GM21528 (cell line): ENCODE results near the gene MMP14.
A peak's percentile ranks its signal among the peaks of the same experiment; 100 is the strongest.

ENCODE experiments used
- ATAC-seq: cut with Tn5 transposase; IDR thresholded peaks from one replicate; pipeline ENCODE4 v1.9.1; 2021; ENCODE audit warnings: mild to moderate bottlenecking, moderate library complexity; ENCODE audit not compliant: unreplicated experiment, low FRiP score

Gene MMP14

DNA sequence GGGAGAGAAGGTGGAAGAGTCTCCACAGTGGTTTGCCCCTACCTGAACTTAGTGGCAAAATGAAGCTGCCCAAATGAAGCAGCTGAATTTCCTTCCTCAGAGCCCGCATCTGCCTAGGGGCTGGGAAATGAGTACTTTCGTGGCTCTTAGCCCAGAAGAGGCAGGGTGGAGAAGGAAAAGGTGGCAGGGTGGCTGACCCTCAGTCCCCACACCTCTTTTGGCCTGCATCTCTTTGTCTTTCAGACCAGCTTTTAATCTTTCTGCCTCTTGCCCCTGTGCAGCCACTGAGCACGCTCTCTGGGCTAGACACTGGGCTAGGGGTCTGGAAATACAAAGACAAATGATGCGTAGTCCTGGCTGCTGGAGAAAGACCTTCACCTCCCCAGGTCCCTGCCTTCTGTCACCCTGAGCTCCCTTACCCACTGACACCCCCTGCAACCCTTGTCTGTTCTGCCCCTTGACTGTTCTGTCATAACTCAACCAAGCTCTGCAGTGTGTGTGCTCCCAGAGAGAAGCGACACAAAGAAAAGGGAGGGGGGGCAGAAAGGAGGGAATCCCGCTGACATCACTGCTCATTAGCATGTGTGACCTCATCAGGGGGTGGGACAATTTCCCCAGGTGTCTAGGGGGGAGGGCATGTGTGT lies 46.3 kb downstream of the MMP14 start:
- ATAC-seq, result no peak

DNA sequence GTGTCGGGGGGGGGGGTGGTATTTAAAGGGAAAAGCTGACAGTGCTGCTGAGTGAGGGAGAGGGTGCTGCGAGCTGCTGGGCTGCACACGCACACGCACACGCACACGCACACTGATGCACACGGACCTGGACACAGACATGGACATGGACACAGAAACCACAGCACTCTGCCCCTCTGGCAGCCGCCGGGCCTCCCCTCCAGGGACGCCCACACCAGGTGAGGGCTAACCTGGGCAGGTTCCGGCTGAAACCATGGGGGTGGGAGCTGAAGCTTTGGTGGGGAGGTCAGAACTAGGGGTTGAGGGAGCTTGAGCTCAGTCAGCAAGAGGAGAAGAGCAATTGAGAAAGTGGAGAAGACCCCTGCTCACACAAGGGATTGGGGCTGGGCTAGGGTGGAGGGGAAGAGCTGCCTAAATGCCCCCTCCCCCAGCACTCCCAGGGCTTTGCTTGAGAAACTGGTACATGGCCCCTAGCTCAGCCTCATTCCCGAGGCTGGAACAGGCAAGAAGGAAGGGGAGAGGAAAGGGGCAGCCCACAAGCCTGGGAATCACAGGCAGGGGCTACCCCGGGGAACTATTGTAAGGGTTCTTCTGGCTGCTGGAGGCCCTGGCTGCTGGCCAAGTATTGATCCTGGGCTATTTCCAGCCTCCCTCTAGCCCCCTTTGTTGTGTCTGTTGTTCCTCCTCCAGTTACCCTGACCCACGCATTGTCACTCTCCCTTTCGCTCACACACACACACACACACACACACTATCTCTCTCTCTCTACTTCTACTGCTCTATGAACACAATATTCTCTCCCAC lies 47.0 kb downstream of the MMP14 start, which contains the start of gene REM2:
Gene REM2 (plus strand): TSS at position 50 of the 804 bp plus-strand sequence. CDS start 66 bp downstream, at position 116.
- ATAC-seq, result no peak

DNA sequence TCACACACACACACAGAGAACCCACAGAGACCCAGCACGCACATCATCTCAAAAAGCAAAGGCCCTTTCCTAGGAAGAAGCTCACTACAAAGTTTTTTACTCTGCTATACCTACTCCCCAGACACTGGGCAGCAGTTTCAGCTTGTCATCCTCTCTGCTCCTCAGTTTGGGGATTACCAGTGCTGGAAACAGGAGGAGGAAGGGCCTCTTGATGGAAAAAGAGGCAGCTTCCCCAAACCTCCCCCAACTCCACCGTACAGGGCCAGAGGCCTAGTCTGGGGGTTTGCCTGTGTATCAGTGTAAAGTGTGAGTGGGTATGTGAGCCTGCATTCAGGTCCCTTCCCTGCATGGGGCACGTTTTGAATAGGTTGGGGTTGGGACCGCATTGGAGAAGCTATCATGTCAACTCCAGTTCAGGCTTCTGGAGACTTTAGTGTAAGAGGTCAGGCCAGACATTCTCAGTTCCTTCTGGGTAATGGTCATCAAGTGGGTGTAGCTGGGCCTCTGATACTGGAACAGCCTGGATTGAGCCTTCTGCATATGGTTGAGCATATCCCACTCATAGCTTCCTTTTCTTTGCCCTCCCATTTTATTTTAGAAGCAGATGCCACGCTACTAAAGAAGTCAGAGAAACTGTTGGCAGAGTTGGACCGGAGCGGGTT lies 47.8 kb downstream of the MMP14 start:
- no peak for ATAC-seq

DNA sequence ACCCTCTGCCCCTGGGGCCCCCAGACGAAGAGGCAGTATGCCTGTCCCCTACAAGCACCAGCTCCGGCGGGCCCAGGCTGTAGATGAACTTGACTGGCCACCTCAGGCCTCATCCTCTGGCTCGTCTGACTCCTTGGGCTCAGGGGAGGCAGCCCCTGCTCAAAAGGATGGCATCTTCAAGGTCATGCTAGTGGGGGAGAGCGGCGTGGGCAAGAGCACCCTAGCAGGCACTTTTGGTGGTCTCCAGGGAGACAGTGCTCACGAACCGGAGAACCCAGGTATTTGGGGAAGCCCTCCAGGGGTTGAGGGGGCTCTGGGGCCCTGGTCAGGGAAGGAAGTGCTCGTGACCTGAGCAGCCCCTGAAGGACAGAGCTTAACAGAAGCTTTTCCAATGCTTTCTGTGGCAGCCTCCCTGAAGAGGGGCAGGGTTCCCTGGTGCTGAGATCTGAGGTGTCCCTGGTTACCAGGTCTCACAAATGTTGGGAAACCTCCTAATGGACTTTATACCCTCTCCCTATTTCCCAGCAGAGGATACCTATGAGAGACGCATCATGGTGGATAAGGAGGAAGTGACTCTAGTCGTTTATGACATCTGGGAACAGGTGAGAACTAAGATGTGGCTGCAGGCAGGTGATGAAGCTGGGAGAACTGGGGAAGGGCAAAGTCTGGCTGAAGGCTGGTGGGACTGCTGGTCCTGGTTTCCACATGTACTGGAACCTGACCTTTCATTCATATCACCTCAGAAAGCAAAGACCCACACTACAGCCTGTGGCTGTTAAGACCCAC lies 48.5 kb downstream of the MMP14 start:
- no peak for ATAC-seq

DNA sequence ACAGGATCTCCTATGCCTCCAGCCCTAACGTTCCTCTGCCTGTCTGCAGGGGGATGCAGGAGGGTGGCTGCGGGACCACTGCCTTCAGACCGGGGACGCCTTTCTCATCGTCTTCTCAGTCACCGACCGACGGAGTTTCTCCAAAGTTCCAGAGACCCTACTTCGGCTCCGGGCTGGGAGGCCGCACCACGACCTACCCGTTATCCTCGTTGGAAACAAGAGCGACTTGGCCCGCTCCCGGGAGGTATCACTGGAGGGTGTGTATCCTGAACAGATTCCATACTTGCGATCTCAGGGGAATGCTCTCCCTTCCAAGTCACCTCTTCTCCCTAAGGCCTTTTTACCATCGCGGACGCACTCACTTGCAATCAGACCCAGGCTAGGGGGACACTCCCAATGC lies 49.6 kb downstream of the MMP14 start:
- no peak for ATAC-seq

DNA sequence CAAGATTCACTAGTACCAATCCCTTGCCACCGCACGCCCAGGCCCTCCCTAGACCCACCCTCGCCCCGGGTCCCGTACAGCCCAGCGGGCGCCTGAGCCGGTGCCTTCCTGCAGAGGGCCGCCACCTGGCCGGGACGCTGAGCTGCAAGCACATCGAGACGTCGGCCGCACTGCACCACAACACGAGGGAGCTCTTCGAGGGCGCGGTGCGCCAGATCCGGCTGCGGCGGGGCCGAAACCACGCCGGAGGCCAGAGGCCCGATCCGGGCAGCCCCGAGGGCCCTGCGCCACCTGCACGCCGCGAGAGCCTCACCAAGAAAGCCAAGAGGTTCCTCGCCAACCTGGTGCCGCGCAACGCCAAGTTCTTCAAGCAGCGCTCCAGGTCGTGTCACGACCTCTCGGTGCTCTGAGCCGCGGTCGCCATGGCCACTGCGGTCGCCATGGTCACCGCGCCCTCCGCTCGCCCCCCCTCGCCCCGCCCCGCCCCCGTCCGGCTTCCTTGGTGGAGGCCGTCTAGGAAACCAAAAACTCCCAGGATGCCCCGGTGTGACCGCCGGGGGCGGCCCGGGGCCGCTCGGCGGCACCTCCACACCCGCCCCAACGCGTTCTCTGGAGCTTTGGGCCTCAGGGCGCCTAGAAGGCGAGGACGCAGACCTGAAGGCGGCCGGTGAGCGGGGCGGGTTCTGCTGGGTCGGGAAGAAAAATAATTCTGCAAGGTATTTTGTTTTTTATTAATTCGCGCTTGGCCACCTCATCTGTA lies 50.3 kb downstream of the MMP14 start:
- ATAC-seq, result peak; percentile 45

DNA sequence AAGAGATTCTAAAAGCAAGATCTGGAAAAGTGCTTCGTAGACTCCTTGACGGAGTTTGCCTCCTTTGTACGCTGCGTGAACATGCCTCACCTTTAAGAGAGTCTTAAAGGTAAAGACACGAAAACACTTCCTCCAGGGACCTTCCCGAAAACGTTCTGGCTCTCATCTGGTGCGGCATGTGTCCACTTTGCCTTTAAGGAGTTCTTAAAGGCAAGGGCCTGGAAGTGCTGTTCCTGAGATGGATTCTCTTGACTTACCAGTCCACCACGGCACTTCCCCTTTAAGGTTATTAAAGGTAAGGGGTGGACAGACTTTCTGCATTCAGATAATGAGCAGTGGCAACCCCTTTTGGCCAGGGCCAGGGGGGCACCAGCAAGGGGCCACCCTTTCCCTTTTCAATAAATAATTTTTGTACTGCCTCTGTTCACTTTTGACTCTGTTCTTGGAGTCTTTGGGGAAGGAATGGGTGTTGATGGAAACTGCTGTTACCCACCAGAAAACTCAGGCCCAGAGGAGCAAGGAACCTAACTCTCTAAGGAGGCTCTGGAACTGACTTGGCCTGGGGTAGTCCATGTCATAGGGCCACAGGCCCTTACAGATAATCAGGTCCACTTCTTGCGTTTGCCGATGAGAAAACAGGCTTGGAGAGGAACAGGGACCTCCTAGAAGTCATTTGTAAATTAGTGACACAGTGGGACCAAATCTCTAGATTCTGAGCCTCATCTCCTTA lies 51.0 kb downstream of the MMP14 start:
- ATAC-seq, result peak; percentile 43

DNA sequence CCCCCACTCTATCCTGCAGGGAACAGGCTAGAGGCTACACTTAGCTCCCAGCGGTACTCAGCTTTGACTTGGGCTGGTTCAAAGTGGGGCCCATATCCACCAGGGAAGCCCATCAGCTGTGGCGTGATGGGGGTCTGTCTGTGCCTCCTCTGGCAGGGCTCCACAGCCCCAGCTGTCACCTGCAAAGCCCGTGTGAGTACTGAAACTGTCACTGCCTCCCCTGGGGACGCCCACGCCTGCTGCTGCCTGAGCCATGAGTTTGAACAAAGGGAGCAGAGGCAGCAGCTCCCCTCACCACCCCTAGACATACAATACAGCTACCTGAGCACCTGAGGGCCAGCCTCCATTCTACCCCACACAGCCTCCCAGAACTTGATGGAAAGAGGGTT lies 51.6 kb downstream of the MMP14 start:
- peak; percentile 39 for ATAC-seq

DNA sequence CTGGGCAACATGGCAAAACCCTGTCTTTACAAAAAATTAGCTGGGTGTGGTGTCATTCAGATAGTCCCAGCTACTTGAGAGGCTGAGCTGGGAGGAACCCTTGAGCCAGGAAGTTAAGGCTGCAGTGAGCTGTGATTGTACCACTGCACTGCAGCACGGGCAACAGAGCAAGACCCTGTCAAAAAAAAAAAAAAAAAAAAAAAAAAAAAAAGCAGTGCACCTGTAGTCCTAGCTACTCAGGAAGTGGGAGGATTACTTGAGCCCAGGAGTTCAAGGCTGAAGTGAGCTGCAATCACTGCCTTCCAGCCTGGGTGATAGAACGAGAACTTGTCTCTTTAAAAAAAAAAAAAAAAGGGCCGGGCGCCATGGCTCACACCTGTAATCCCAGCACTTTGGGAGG lies 52.3 kb downstream of the MMP14 start:
- no peak for ATAC-seq

DNA sequence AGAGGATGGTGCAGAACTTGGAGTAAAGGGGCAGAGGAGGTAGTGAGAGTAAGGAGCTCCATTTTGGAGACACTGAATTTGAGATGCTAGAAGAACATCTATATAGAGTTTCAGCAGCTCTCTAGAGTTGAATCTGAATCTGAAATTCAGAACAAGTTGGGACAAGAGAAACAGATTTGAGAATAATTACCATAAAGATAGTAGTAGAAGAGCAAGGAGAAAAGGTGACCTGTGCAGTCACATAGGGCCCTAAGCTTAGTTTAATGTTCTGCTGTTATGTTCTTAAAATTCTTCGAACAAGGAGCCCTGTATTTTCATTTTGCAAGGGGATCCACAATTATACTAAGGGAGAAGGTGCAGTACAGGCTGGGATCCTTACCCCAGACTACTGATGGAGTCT lies 54.0 kb downstream of the MMP14 start:
- no peak for ATAC-seq

DNA sequence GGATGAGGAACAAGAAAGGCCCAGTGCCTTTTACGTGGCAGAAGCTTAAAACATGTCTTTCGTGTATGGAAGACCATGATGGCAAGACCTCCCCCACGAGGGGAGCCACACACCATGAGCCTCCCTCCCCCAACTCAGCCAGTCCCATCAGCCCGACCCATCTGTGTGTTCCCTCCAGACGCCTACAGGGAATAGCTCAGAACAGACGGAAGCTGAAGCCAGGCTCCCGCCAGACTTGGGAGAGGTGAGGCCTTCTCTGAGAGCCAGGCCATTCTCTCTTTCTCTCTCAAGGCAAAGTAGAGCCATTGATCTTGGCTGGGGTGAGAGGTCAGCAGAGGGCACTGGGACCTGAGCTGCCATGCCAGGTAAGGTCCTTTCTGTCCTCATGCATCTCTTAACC lies 56.1 kb downstream of the MMP14 start:
- no peak for ATAC-seq

DNA sequence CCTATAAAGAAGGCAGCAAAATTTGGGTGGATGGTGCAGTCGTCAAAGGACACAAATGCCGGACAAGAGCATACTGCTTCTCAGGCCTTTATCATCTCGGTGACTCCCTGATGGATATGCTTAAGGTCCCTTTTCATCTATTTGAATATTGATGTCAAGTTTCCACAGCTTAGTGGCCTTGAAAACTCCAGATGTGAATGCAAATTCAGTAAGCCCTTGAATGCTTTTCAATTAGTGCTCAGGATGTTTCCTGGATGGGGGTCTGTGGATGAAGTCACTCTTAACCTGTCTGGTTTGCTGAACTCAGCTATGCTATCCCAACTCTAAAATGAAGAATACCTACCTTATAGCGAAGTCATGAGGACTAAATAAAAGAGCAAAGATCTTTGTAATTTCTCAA lies 57.3 kb downstream of the MMP14 start:
- ATAC-seq, result no peak

DNA sequence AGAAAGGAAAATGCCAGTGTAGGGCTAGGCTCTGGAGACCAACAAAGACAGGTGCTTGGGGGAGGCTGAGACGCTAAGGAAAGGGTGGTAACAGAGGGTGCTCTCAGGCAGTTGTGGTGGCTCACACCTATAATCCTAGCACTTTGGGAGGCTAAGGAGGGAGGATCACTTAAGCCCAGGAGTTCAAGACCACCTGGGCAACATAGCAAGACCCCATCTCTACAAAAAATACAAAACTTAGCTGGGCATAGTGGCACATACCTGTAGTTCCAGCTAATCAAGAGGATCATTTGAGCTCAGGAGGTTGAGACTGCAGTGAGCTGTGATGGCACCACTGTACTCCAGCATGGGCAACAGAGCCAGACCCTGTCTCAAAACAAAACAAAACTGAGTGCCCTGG lies 59.0 kb downstream of the MMP14 start:
- ATAC-seq, result no peak

DNA sequence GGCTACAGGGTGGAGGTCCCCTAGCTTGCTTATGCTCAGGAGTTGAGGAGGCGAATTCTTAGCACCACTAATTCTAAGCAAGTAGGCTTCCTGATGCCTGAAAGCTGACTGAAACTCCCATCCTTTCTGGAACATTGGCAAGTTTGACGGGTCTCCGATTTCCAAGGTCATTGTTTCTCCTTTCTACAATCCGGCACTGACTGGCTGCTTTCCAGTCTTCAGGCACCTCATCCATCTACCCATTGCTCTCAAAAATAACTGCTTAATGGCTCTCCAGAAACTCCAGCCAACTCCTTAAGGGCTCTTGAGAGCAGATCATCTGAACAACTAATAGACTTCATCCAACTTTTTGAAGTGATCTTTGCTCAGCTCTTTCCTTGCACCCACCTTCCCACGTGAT lies 60.0 kb downstream of the MMP14 start:
- ATAC-seq, result no peak

DNA sequence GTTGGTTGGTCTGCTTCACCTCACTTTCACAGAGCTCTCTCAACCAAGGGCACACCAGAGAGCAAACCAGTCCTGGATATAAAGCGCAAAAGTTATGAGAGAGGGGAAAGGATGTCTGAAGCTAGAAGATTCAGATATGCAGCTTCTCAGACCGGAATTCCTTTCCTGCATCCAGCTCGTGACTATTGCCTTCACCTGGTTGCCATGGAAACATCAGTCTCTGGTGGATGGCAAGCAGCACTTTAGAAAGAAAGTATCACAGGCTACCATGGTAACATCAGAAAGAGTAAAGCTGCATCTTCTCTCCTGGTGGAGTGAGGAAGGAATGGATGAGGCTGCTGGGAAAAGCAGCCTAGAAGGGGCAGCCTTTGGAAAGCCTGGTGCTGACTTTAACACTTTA lies 60.4 kb downstream of the MMP14 start:
- no peak for ATAC-seq

DNA sequence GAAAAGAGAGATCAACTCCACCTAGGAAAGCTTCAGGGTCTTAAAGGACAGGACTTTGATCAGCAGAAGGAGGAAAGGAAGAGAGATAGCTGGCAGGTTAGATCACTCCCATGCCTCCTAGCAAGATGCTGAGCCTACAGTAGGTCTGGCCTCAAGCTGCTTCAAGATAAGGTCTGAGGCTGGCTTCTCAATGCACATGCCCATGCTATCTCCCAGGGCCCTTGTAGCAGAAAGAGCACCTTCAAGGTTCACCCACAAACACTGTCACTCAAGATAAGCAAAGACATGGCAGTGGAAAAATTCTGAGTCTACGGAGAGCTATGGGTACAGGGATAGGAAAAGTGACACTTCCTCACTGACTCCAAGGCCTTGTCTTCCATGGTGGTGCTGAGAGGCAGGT lies 61.0 kb downstream of the MMP14 start:
- no peak for ATAC-seq
